Neural progenitor cell (in vitro differentiated cells): Measurements from ENCODE around the gene RASD2.
"Not testable (repeated sequence)": the region's sequence is repeated elsewhere in the genome, so short reads cannot be mapped to it uniquely, and the experiment has no call there.

Experiments used
- CTCF ChIP-seq: fragments of 200-600 bp; sonication (generic); IDR thresholded peaks from 2 replicates; pipeline ENCODE4 v1.5.1; 2017; ENCODE audit warnings: antibody characterized with exemption, mild to moderate bottlenecking
- EZH2 ChIP-seq: fragments of 200-600 bp; sonication (generic); IDR thresholded peaks from 2 replicates; pipeline ENCODE4 v1.6.1; 2017; ENCODE audit warnings: antibody characterized with exemption, mild to moderate bottlenecking, moderate library complexity

- not testable (repeated sequence) for TF ChIP-seq EZH2, CTCF
Observed at GRCh38 chr22:35515952-35516351, 24.7 kb upstream of the RASD2 start.
